Lung (tissue), 12 donors: ENCODE data around the gene SS18L1. TPM values are rescaled to one million over a fixed set of nuclear protein-coding genes. Genes with fewer than 3 reads are reported as not detected.

Experiments
- ATAC-seq: fragments of 200-7000 bp; cut with Tn5 transposase; one replicate; pipeline ENCODE4 v1.9.1; 2020; ENCODE audit warnings: moderate number of reproducible peaks; ENCODE audit not compliant: insufficient read depth, low FRiP score
- DNase-seq, 3 donors: peaks; one replicate each; pipeline ENCODE4 v3.0.0-alpha.2; 2013 to 2017
- H3K27ac ChIP-seq, 2 donors: one replicate each; pipeline ENCODE4 v1.5.1; 2013; ENCODE audit warnings: mild to moderate bottlenecking in 2 of 2, moderate library complexity in 2 of 2, control low read depth in 1 of 2, inconsistent platforms in 1 of 2, low read depth in 1 of 2, low read length in 1 of 2
- H3K27me3 ChIP-seq, 3 donors: one replicate each; pipeline ENCODE4 v1.5.1; 2013; ENCODE audit warnings: low read length in 2 of 3; ENCODE audit not compliant: control insufficient read depth in 3 of 3, insufficient read depth in 3 of 3
- H3K36me3 ChIP-seq, 4 donors: one replicate each; pipeline ENCODE4 v1.5.1; 2013; ENCODE audit warnings: low read length in 4 of 4, mild to moderate bottlenecking in 1 of 4, moderate library complexity in 1 of 4; ENCODE audit not compliant: control insufficient read depth in 4 of 4, insufficient read depth in 4 of 4
- H3K4me1 ChIP-seq, 5 donors: one replicate each; pipeline ENCODE4 v1.5.1; 2013; ENCODE audit warnings: low read length in 5 of 5, mild to moderate bottlenecking in 2 of 5, moderate library complexity in 1 of 5; ENCODE audit not compliant: control insufficient read depth in 5 of 5, insufficient read depth in 5 of 5
- H3K4me3 ChIP-seq: one replicate; pipeline ENCODE4 v1.5.1; 2013; ENCODE audit warnings: mild to moderate bottlenecking, control low read depth, moderate library complexity
- H3K9ac ChIP-seq, 2 donors: one replicate each; pipeline ENCODE4 v1.5.1; 2013; ENCODE audit warnings: low read length in 2 of 2, control low read depth in 1 of 2; ENCODE audit not compliant: insufficient read depth in 1 of 2
- H3K9me3 ChIP-seq, 4 donors: one replicate each; pipeline ENCODE4 v1.5.1; 2013; ENCODE audit warnings: low read length in 3 of 4, mild to moderate bottlenecking in 1 of 4, moderate library complexity in 1 of 4; ENCODE audit not compliant: control insufficient read depth in 4 of 4, insufficient read depth in 3 of 4
- WGBS, 2 donors: extraction: QIAGEN DNeasy Blood & Tissue Kit; methylation state at CpG; one replicate each; pipeline ENCODE4 v1.1.7; 2013; 5-methylcytosine and 5-hydroxymethylcytosine counted together
- polyA plus RNA-seq, 2 donors: library from polyadenylated mRNA; stranded (reverse); fragments of 200-250 nt; gene quantifications; one replicate each; pipeline ENCODE4 v1.2.1, GENCODE V29; 2013
- total RNA-seq, 2 donors: library from RNA; depleted of rRNA in 1 of 2; stranded (reverse); fragments of >200 nt in 1 of 2; gene quantifications; one replicate each; pipeline ENCODE4 v1.2.1, GENCODE V29; 2014 to 2021
- TF ChIP-seq, protein P1 (sequence below): IDR thresholded peaks from 2 replicates; pipeline ENCODE4 v1.5.1; 2012; ENCODE audit warnings: mild to moderate bottlenecking; ENCODE audit errors: control extremely low read depth, extremely low read depth
- donor health status: control.
- donor health status: control.
- donor health status: Bipolar disorder and iron deficiency.
- donor health status: healthy.
- donor health status: DM: yes; HTN: yes; CAD: no.

Gene SS18L1
- total and polyA plus RNA-seq, 4 donors: 7.2 to 24.1 (median 14.9) TPM

DNA sequence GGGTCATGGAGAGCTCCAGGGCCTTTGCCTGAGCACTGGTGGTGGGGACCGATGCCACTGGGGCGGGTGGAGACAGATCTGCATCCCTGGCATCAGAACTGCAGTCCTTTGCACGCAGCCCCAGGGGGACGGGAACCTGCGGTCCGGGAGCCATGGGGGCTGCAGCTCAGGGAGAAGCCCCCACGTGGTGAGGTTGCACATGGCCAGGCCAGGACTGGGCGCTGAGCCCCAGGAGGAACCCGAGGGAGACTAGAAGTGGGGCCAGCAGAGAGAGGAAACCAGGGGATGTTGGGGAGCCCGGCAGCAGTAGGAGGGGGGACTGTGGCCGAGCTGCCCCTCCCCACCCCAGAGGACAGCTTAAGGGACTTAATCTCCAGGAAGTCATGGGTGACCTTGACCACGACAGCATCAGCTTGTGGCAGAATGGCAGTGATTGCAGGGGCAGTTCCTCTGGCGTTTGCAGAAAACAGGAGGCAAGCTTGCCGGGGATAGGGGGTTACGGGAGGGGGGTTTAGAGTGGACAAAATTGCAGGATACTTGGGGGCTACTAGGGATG lies 39.3 kb upstream of the SS18L1 start:
- Histone ChIP-seq H3K27me3 (peaks cover 0 to 3% (median 0%) of the 10 kb centered on the region in 3 donors), H3K27ac (no peak overlapping the region), H3K9ac (no peak overlapping the region), H3K9me3 (peaks cover 0 to 70% (median 11%) of the 10 kb centered on the region in 4 donors), H3K4me1 (no peaks in the 10 kb centered on the region), H3K4me3 (no peak overlapping the region), H3K36me3 (no peaks in the 10 kb centered on the region)
- no peak for ATAC-seq
- TF ChIP-seq, protein P1, sequence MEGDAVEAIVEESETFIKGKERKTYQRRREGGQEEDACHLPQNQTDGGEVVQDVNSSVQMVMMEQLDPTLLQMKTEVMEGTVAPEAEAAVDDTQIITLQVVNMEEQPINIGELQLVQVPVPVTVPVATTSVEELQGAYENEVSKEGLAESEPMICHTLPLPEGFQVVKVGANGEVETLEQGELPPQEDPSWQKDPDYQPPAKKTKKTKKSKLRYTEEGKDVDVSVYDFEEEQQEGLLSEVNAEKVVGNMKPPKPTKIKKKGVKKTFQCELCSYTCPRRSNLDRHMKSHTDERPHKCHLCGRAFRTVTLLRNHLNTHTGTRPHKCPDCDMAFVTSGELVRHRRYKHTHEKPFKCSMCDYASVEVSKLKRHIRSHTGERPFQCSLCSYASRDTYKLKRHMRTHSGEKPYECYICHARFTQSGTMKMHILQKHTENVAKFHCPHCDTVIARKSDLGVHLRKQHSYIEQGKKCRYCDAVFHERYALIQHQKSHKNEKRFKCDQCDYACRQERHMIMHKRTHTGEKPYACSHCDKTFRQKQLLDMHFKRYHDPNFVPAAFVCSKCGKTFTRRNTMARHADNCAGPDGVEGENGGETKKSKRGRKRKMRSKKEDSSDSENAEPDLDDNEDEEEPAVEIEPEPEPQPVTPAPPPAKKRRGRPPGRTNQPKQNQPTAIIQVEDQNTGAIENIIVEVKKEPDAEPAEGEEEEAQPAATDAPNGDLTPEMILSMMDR: no peak
- DNase-seq: no peak
- WGBS, 2 donors: 43 to 45% methylated on average over 15 of the region's 15 CpGs

DNA sequence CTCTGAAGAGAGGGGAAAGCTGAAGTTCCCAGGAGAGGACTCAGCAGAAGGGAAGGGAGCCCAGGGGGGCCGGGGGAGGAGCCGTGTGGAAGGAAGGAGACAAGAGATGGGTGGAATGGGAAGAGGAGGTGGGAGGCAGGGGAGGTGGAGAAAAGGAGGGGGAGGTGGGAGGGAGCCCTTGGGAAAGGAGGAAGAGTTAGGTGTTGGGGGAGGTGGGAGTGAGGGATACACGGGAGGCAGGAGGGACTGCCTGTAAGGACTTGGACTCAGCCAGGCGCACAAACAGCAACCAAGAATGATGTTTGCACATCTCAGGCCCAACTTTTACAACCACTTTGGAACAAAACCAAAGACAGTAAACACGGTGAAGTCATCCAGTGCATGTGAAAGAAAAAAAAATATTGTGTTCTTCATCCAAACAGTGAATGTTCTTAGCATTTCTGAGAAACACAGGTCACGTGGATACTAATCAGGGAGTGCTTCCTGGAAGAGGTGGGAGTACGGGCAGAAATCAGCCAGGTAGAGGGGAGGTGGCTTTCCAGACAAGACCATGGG lies 38.7 kb upstream of the SS18L1 start:
- no peak for ATAC-seq
- TF ChIP-seq, protein P1: no peak
- WGBS, 2 donors: 38 to 51% methylated on average over 7 of the region's 7 CpGs
- peaks cover 0 to 3% (median 0%) of the 10 kb centered on the region in 3 donors for H3K27me3 ChIP-seq
- H3K9ac ChIP-seq: no peak overlapping the region
- no peaks in the 10 kb centered on the region for H3K36me3 ChIP-seq
- H3K27ac ChIP-seq: no peak overlapping the region
- no peak overlapping the region for H3K4me3 ChIP-seq
- DNase-seq: no peak
- peaks cover 0 to 66% (median 11%) of the 10 kb centered on the region in 4 donors for H3K9me3 ChIP-seq
- H3K4me1 ChIP-seq: no peaks in the 10 kb centered on the region

DNA sequence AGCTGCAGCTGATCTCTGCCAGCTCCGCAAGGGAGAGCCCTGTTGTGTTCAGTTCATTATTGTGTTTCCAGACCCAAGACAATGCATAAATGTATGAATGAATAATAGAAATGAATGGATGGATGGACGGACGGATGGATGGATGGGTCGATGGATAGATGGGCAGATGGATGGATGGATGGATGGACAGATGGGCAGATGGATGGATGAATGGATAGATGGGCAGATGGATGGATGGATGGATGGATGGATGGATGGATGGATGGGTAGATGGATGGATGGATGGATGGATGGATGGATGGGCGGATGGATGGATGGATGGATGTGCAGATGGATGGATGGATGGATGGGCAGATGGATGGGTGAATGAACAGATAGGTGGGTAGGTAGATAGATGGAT lies 38.0 kb upstream of the SS18L1 start:
- Histone ChIP-seq H3K36me3 (no peaks in the 10 kb centered on the region), H3K27ac (no peak overlapping the region), H3K4me3 (no peak overlapping the region), H3K4me1 (no peaks in the 10 kb centered on the region), H3K27me3 (peaks cover 0 to 3% (median 0%) of the 10 kb centered on the region in 3 donors), H3K9ac (no peak overlapping the region), H3K9me3 (peaks cover 0 to 63% (median 13%) of the 10 kb centered on the region in 4 donors)
- ATAC-seq: no peak
- TF ChIP-seq, protein P1: no peak
- WGBS, 2 donors: 95% methylated on average over 5 of the region's 5 CpGs
- no peak for DNase-seq
